K562 (cell line): ENCODE measurements around the gene PRR19. TPM values are rescaled to one million over a fixed set of nuclear protein-coding genes. Genes with fewer than 3 reads are reported as not detected.

Source experiments
- ATAC-seq: fragments of 200-7000 bp; cut with Tn5 transposase; 3 replicates; pipeline ENCODE4 v1.9.1; 2020; ENCODE audit warnings: moderate library complexity
- BruUV-seq: library from RNA; stranded (reverse); fragments of 400-500 nt; replicated peaks from 2 replicates; lab custom pipeline; 2021; lab: Mats Ljungman, UMichigan
- CTCF ChIA-PET: fragments of 300-600 bp; formaldehyde crosslinking; extraction: SDS; loops from one replicate; lab custom pipeline; 2021; ENCODE audit warnings: low intra/inter-chr PET ratio; lab: Yijun Ruan, JAX
- POLR2A ChIA-PET: fragments of 300-600, 350-650 bp; sonication (Branson Sonifier 250); formaldehyde crosslinking; extraction: SDS; loops from one replicate; lab custom pipeline; 2021; ENCODE audit warnings: antibody characterized with exemption, inconsistent platforms; lab: Yijun Ruan, JAX
- DNase-seq, 4 experiments: peaks; one replicate each; pipeline versions ENCODE4 v3.0.0 to v3.0.0-alpha.2; 2011 to 2018; ENCODE audit warnings: low spot score in 3 of 4, mixed read lengths in 3 of 4; ENCODE audit errors: extremely low read depth in 1 of 4
- FAIRE-seq: peaks from 2 replicates; lab custom pipeline; 2011; peaks lifted over from hg19 to GRCh38; lab: Jason Lieb, UNC
- H2AFZ ChIP-seq: 2 replicates; pipeline ENCODE4 v1.6.0; 2011; ENCODE audit warnings: low read depth, low read length, control low read depth, inconsistent platforms
- H3K27ac ChIP-seq: fragments of 200-600 bp; 3 replicates; pipeline ENCODE4 v1.8.0; 2011; ENCODE audit warnings: low read depth, mild to moderate bottlenecking, control low read depth, inconsistent platforms, low read length, moderate library complexity, mixed read lengths; ENCODE audit errors: extremely low read depth
- H3K27me3 ChIP-seq, 2 experiments: fragments of 300-600 bp in 1 of 2; 2 replicates in 1 of 2; 3 replicates in 1 of 2; pipeline versions ENCODE4 v1.6.0 to v1.8.0; 2011; ENCODE audit warnings: inconsistent platforms in 2 of 2, low read length in 2 of 2, mild to moderate bottlenecking in 1 of 2, mixed read lengths in 1 of 2, moderate library complexity in 1 of 2; ENCODE audit not compliant: control insufficient read depth in 2 of 2, insufficient read depth in 2 of 2
- H3K36me3 ChIP-seq: fragments of 300-600 bp; 3 replicates; pipeline ENCODE4 v1.8.0; 2011; ENCODE audit warnings: mild to moderate bottlenecking, low read length, inconsistent platforms; ENCODE audit not compliant: control insufficient read depth, insufficient read depth
- H3K4me1 ChIP-seq, 2 experiments: fragments of 200-600 bp in 1 of 2; replicated peaks in 1 of 2; 2 replicates in 1 of 2; 3 replicates in 1 of 2; pipeline versions ENCODE4 v1.5.1 to v1.8.0; 2011; ENCODE audit warnings: inconsistent platforms in 2 of 2, low read length in 2 of 2, mild to moderate bottlenecking in 1 of 2, mixed read lengths in 1 of 2, moderate library complexity in 1 of 2; ENCODE audit not compliant: control insufficient read depth in 2 of 2, insufficient read depth in 2 of 2
- H3K4me2 ChIP-seq: 2 replicates; pipeline ENCODE4 v1.6.1; 2011; ENCODE audit warnings: low read length, control low read depth, inconsistent platforms, mixed read lengths; ENCODE audit not compliant: insufficient read depth
- H3K4me3 ChIP-seq: fragments of 200-600 bp; sonication (generic), shearing (Covaris generic); 2 replicates; pipeline ENCODE4 v1.5.1; 2016; ENCODE audit warnings: control low read depth, inconsistent platforms
- H3K79me2 ChIP-seq: fragments of 200-600 bp; 3 replicates; pipeline ENCODE4 v1.8.0; 2011; ENCODE audit warnings: low read length, inconsistent platforms; ENCODE audit not compliant: control insufficient read depth, insufficient read depth
- H3K9ac ChIP-seq, 2 experiments: 2 replicates each; pipeline versions ENCODE4 v1.6.0 to v1.6.1; 2011; ENCODE audit warnings: low read depth in 2 of 2, low read length in 2 of 2, control low read depth in 1 of 2, inconsistent platforms in 1 of 2, mild to moderate bottlenecking in 1 of 2, mixed read lengths in 1 of 2; ENCODE audit not compliant: insufficient read depth in 1 of 2
- H3K9me1 ChIP-seq: one replicate; pipeline ENCODE4 v1.6.0; 2011; ENCODE audit warnings: inconsistent platforms, mild to moderate bottlenecking, low read length, moderate library complexity; ENCODE audit not compliant: control insufficient read depth, insufficient read depth
- H3K9me3 ChIP-seq: replicated peaks from 2 replicates; pipeline ENCODE4 v1.5.1; 2011; ENCODE audit warnings: low read depth, low read length, inconsistent platforms; ENCODE audit not compliant: control insufficient read depth, insufficient read depth
- H4K20me1 ChIP-seq: replicated peaks from 2 replicates; pipeline ENCODE4 v1.6.1; 2011; ENCODE audit warnings: low read length, inconsistent platforms, mixed read lengths; ENCODE audit not compliant: control insufficient read depth, insufficient read depth
- CBX2 ChIP-seq: fragments of 200-600 bp; sonication (generic); IDR thresholded peaks from one replicate; pipeline ENCODE4 v1.6.1; 2012; ENCODE audit warnings: mild to moderate bottlenecking, low read length, inconsistent platforms; ENCODE audit not compliant: insufficient read depth, poor library complexity, severe bottlenecking
- DDX20 ChIP-seq: fragments of 450-650 bp; IDR thresholded peaks from 2 replicates; pipeline ENCODE4 v1.6.1; 2016; ENCODE audit warnings: missing genetic modification characterization, low read depth, mild to moderate bottlenecking, missing compliant biosample characterization, moderate library complexity
- GABPB2 ChIP-seq: fragments of 250-450 bp; sonication (Bioruptor Pico); conservative IDR thresholded peaks from 2 replicates; pipeline ENCODE4 v1.5.1; 2021; ENCODE audit warnings: mild to moderate bottlenecking
- KDM1A ChIP-seq, 2 experiments: fragments of 450-650 bp; IDR thresholded peaks; 2 replicates each; pipeline ENCODE4 v1.6.1; 2016; ENCODE audit warnings: mild to moderate bottlenecking in 2 of 2
- NFIC ChIP-seq: fragments of 450-650 bp; IDR thresholded peaks from 2 replicates; pipeline ENCODE4 v1.6.1; 2017; ENCODE audit warnings: mild to moderate bottlenecking, inconsistent platforms
- NR1H2 ChIP-seq: sonication (generic); formaldehyde crosslinking; IDR thresholded peaks from 2 replicates; pipeline ENCODE4 v1.4.0; 2020; ENCODE audit warnings: mild to moderate bottlenecking, missing genetic modification reagents
- POLR3A ChIP-seq: IDR thresholded peaks from 2 replicates; pipeline ENCODE4 v1.6.1; 2011; ENCODE audit warnings: borderline replicate concordance, mild to moderate bottlenecking, moderate library complexity; ENCODE audit not compliant: insufficient read length, insufficient read depth; ENCODE audit errors: extremely low read depth
- SIN3B ChIP-seq: fragments of 450-650 bp; IDR thresholded peaks from 2 replicates; pipeline ENCODE4 v1.6.1; 2017; ENCODE audit warnings: low read depth, mild to moderate bottlenecking, moderate library complexity
- SIRT6 ChIP-seq: IDR thresholded peaks from one replicate; pipeline ENCODE4 v1.6.1; 2012; ENCODE audit warnings: low read depth, mild to moderate bottlenecking, control low read depth, inconsistent platforms, low read length, moderate library complexity
- SMAD2 ChIP-seq: fragments of 150-350 bp; IDR thresholded peaks from 2 replicates; pipeline ENCODE4 v1.6.1; 2014; ENCODE audit warnings: low read depth, mild to moderate bottlenecking, low read length
- TCFL5 ChIP-seq: fragments of 250-450 bp; sonication (Bioruptor Pico); conservative IDR thresholded peaks from 2 replicates; pipeline ENCODE4 v1.6.1; 2021; ENCODE audit warnings: mild to moderate bottlenecking, moderate library complexity, matching md5 sums
- THRB ChIP-seq: fragments of 450-650 bp; formaldehyde crosslinking; conservative IDR thresholded peaks from 2 replicates; pipeline ENCODE4 v1.4.0; 2022; ENCODE audit warnings: mild to moderate bottlenecking, missing genetic modification characterization
- VEZF1 ChIP-seq: fragments of 200-800 bp; sonication (Bioruptor generic); IDR thresholded peaks from 2 replicates; pipeline ENCODE4 v1.6.1; 2017; ENCODE audit warnings: missing genetic modification characterization, missing compliant biosample characterization
- XRCC3 ChIP-seq: fragments of 450-650 bp; IDR thresholded peaks from 2 replicates; pipeline ENCODE4 v1.6.1; 2017; ENCODE audit warnings: mild to moderate bottlenecking, moderate library complexity
- ZNF140 ChIP-seq: fragments of 250-450 bp; sonication (Bioruptor Pico); IDR thresholded peaks from 2 replicates; pipeline ENCODE4 v1.8.0; 2021; ENCODE audit warnings: moderate library complexity, mild to moderate bottlenecking, inconsistent platforms
- ZNF146 ChIP-seq: IDR thresholded peaks from one replicate; pipeline ENCODE4 v1.6.1; 2018; ENCODE audit warnings: missing compliant biosample characterization; ENCODE audit not compliant: unreplicated experiment
- ZNF699 ChIP-seq: fragments of 250-450 bp; sonication (Bioruptor Pico); IDR thresholded peaks from 2 replicates; pipeline ENCODE4 v1.8.0; 2021; ENCODE audit warnings: mild to moderate bottlenecking, moderate library complexity; ENCODE audit not compliant: insufficient replicate concordance
- WGBS: fragments of 100-300 bp; shearing (Covaris generic); methylation state at CpG from one replicate; pipeline ENCODE4 v1.1.6; 2016; ENCODE audit warnings: low coverage, mixed read lengths; ENCODE audit not compliant: insufficient coverage; ENCODE audit errors: missing lambda C conversion rate; 5-methylcytosine and 5-hydroxymethylcytosine counted together
- in situ Hi-C: fragments of 300-500 bp; cut with MboI; formaldehyde crosslinking; loops from 4 replicates; pipeline ENCODE4 v1.15.0; 2018; ENCODE audit warnings: inconsistent platforms, mixed read lengths
- intact Hi-C: fragments of 100-400 bp; cut with micrococcal nuclease; formaldehyde crosslinking; loops from 2 replicates; pipeline ENCODE4 v1.14.2; 2022
- polyA plus RNA-seq, 8 experiments: library from polyadenylated mRNA; depleted of rRNA in 4 of 8; stranded (reverse) in 5 of 8; unstranded in 3 of 8; fragments of >200 nt; fragmentation: Nextera tagmentation in 2 of 8; fragmentation: Illumina TruSeq in 1 of 8; extraction: Ambion mirVana in 2 of 8; extraction: Trizol in 1 of 8; gene quantifications; 2 replicates each; pipeline versions ENCODE4 v1.2.1 to v1.2.3, GENCODE V29; 2011 to 2014; ENCODE audit warnings: inconsistent platforms in 1 of 8, missing spikeins in 1 of 8
- total RNA-seq, 7 experiments: library from RNA; depleted of rRNA in 6 of 7; stranded (reverse); fragments of >200 nt in 6 of 7; fragmentation: Illumina TruSeq in 2 of 7; extraction: Trizol in 2 of 7; gene quantifications; 2 replicates each; pipeline versions ENCODE4 v1.2.1 to v1.2.3, GENCODE V29; 2011 to 2021; ENCODE audit warnings: low replicate concordance in 1 of 7

PRR19 gene
- total and polyA plus RNA-seq, 9 of the 15 experiments (the other 6 are each of a cell fraction or from before 2014, with no cell fraction given), result 0.10 to 1.6 (median 0.54) TPM

- ATAC-seq, result no peak
- CTCF ChIA-PET, result no interaction called here
Observed at GRCh38 chr19:42333018-42333417, 31.1 kb downstream of the PRR19 start.

More at GRCh38 chr19:42333018-42333417, 31.1 kb downstream of the PRR19 start:
- Histone ChIP-seq H3K4me1 (peaks cover 0 to 17% of the 10 kb centered on the region in 2 experiments; a peak in 3 of 5 replicates), H3K36me3 (peaks cover 15% of the 10 kb centered on the region; the same call in 2 of the 3 replicates), H3K27ac (no peak overlapping the region), H4K20me1 (no peaks in the 10 kb centered on the region; the same call in 1 of the 2 replicates), H3K27me3 (no peaks in the 10 kb centered on the region), H3K4me2 (no peak overlapping the region), H3K9me1 (peaks cover 3% of the 10 kb centered on the region), H3K9me3 (no peaks in the 10 kb centered on the region), H3K4me3 (no peak overlapping the region), H3K79me2 (no peaks in the 10 kb centered on the region)
- BruUV-seq, result no TSS peak
- intact Hi-C loops (no loop called here), in situ Hi-C loops (no loop called here)
- POLR2A ChIA-PET, result no interaction called here
- 57% methylated on average over 3 of the region's 3 CpGs for WGBS
- TF ChIP-seq THRB (CRISPR knock-in tag) (no peak), ZNF140 (CRISPR knock-in tag) (no peak), NR1H2 (CRISPR knock-in tag) (no peak), NFIC (no peak), SIRT6 (no peak), ZNF699 (CRISPR knock-in tag) (no peak), ZNF146 (CRISPR knock-in tag) (no peak), KDM1A (IDR thresholded peaks at IDR 0.05) (no peak), POLR3A (no peak), SIN3B (no peak), DDX20 (tag) (no peak), XRCC3 (no peak), SMAD2 (no peak), VEZF1 (CRISPR knock-in tag) (no peak), CBX2 (no peak), GABPB2 (no peak), TCFL5 (CRISPR knock-in tag) (no peak)
- TF ChIP-seq, all 486 proteins: peak for 0
- no peak for DNase-seq
- H2AFZ ChIP-seq, result no peak overlapping the region
- FAIRE-seq, result no peak
- H3K9ac ChIP-seq, result no peak overlapping the region
